Testis (tissue), 3 donors: ENCODE results near the gene PDE12. TPM values are rescaled to one million over a fixed set of nuclear protein-coding genes. Genes with fewer than 3 reads are reported as not detected.

Experiments
- DNase-seq: peaks from one replicate; pipeline ENCODE4 v3.0.0-alpha.2; 2019
- H3K27ac ChIP-seq, 2 donors: fragments of 200-600 bp; sonication (generic); one replicate each; pipeline ENCODE4 v1.5.1; 2019
- H3K27me3 ChIP-seq: fragments of 200-600 bp; sonication (generic); one replicate; pipeline ENCODE4 v1.5.1; 2019
- H3K36me3 ChIP-seq: fragments of 200-600 bp; sonication (generic); one replicate; pipeline ENCODE4 v1.5.1; 2017; ENCODE audit warnings: low read depth; ENCODE audit errors: missing control alignments
- H3K4me1 ChIP-seq: fragments of 200-600 bp; sonication (generic); one replicate; pipeline ENCODE4 v1.5.1; 2019
- H3K4me3 ChIP-seq, 2 donors: fragments of 200-600 bp; sonication (generic); one replicate each; pipeline ENCODE4 v1.5.1; 2017 to 2019
- H3K9me3 ChIP-seq: fragments of 200-600 bp; sonication (generic); one replicate; pipeline ENCODE4 v1.5.1; 2017
- CTCF ChIP-seq, 3 experiments: fragments of 450-650 bp in 2 of 3; fragments of 200-600 bp in 1 of 3; sonication (generic) in 1 of 3; IDR thresholded peaks; one replicate each; pipeline ENCODE4 v1.5.1; 2016 to 2019; ENCODE audit warnings: antibody characterized with exemption in 3 of 3, mild to moderate bottlenecking in 2 of 3, moderate library complexity in 1 of 3
- POLR2A ChIP-seq: fragments of 450-650 bp; IDR thresholded peaks from one replicate; pipeline ENCODE4 v1.6.1; 2017; ENCODE audit warnings: antibody characterized with exemption, mild to moderate bottlenecking, moderate library complexity
- WGBS, 2 donors: methylation state at CpG; one replicate each; pipeline ENCODE4 v1.1.5; 2018; 5-methylcytosine and 5-hydroxymethylcytosine counted together
- intact Hi-C: fragments of 100-400 bp; cut with DNase I; formaldehyde crosslinking; loops from one replicate; pipeline ENCODE4 v1.15.1; 2023; ENCODE audit warnings: low total_unique reads
- polyA plus RNA-seq: library from polyadenylated mRNA; stranded (reverse); fragments of 350-450 nt; fragmentation: Illumina TruSeq; extraction: RNeasy Lipid Tissue Mini Kit (QIAGEN cat#74804); gene quantifications from one replicate; pipeline ENCODE4 v1.2.3, GENCODE V29; 2014; ENCODE audit warnings: low read depth, low replicate concordance; ENCODE audit not compliant: insufficient read depth
- total RNA-seq, 2 donors: library from RNA; depleted of rRNA; stranded (reverse); fragments of >200 nt; gene quantifications; one replicate each; pipeline ENCODE4 v1.2.3, GENCODE V29; 2016

Gene PDE12
- total and polyA plus RNA-seq, 3 donors from 2014 or later: 9.9 to 26.0 (median 20.5) TPM

GRCh38 chr3:57538465-57538864, 17.6 kb upstream of the PDE12 start:
- H3K4me3 ChIP-seq: no peak overlapping the region
- H3K27me3 ChIP-seq: no peaks in the 10 kb centered on the region
- H3K9me3 ChIP-seq: no peaks in the 10 kb centered on the region
- 89 to 95% methylated on average over 3 of the region's 3 CpGs for WGBS, 2 donors
- no peak for TF ChIP-seq CTCF (IDR thresholded peaks at IDR 0.05)
- TF ChIP-seq POLR2A: no peak
- no peak overlapping the region for H3K27ac ChIP-seq
- H3K4me1 ChIP-seq: no peaks in the 10 kb centered on the region
- no peak for DNase-seq
- no peaks in the 10 kb centered on the region for H3K36me3 ChIP-seq
- intact Hi-C loops: no loop called here

- H3K27ac ChIP-seq: peak within 1 kb of the TSS in 1 of 2 donors; percentile 29
- H3K4me1 ChIP-seq: peaks cover 9% of the 10 kb centered on the region
- H3K36me3 ChIP-seq: no peaks in the 10 kb centered on the region
- no peak for TF ChIP-seq CTCF (IDR thresholded peaks at IDR 0.05)
- no peak for TF ChIP-seq POLR2A
- DNase-seq: peak; percentile 72
- intact Hi-C loops: no loop called here
- peak within 1 kb of the TSS; percentile 23 to 53 for H3K4me3 ChIP-seq
- WGBS, 2 donors: 11 to 13% methylated on average over 20 of the region's 20 CpGs
- no peaks in the 10 kb centered on the region for H3K27me3 ChIP-seq
- H3K9me3 ChIP-seq: no peaks in the 10 kb centered on the region
These were observed 11.6 kb upstream of the PDE12 start, which contains the start of gene DNAH12 for GRCh38 chr3:57544181-57545125. DNAH12 (minus strand) TSS chr3:57544344; CDS start chr3:57542870, 1,474 bp downstream.

- H3K27ac ChIP-seq: no peak overlapping the region
- 49 to 51% methylated on average over 7 of the region's 7 CpGs for WGBS, 2 donors
These were observed 10.3 kb upstream of the PDE12 start for GRCh38 chr3:57545636-57546268.

GRCh38 chr3:57546616-57547015, 9.5 kb upstream of the PDE12 start:
- intact Hi-C loops: no loop called here

More at GRCh38 chr3:57545636-57546268, 10.3 kb upstream of the PDE12 start:
- H3K36me3 ChIP-seq: no peaks in the 10 kb centered on the region
- H3K4me3 ChIP-seq: no peak overlapping the region
- H3K9me3 ChIP-seq: no peaks in the 10 kb centered on the region
- no peaks in the 10 kb centered on the region for H3K27me3 ChIP-seq
- intact Hi-C loops: no loop called here
- H3K4me1 ChIP-seq: peaks cover 9% of the 10 kb centered on the region
- TF ChIP-seq CTCF (IDR thresholded peaks at IDR 0.05): no peak
- peak; percentile 67 for DNase-seq

More at GRCh38 chr3:57546616-57547015, 9.5 kb upstream of the PDE12 start:
- WGBS, 2 donors: 87 to 90% methylated on average over 1 of the region's 1 CpG
- Histone ChIP-seq H3K27ac (peak overlapping the region in 1 of 2 donors; percentile 25), H3K36me3 (no peaks in the 10 kb centered on the region), H3K4me3 (no peak overlapping the region), H3K27me3 (no peaks in the 10 kb centered on the region), H3K4me1 (peaks cover 9% of the 10 kb centered on the region), H3K9me3 (no peaks in the 10 kb centered on the region)
- no peak for TF ChIP-seq POLR2A
- TF ChIP-seq CTCF (IDR thresholded peaks at IDR 0.05): no peak
- no peak for DNase-seq
